GM10847 (cell line): ENCODE measurements around the gene SKIDA1.

Experiments used
- POLR2A ChIP-seq: IDR thresholded peaks from 2 replicates; pipeline ENCODE4 v1.6.1; 2011; ENCODE audit not compliant: insufficient read length; ENCODE audit errors: extremely low read depth

SKIDA1 gene

GRCh38 chr10:21498377-21498776 lies 27.1 kb downstream of the SKIDA1 start:
- no peak for TF ChIP-seq POLR2A

- no peak for TF ChIP-seq POLR2A
Observed at GRCh38 chr10:21497177-21497807, 28.2 kb downstream of the SKIDA1 start.

GRCh38 chr10:21496343-21497176 lies 28.9 kb downstream of the SKIDA1 start:
- TF ChIP-seq POLR2A = no peak

- TF ChIP-seq POLR2A = no peak
Observed at GRCh38 chr10:21495752-21496342, 29.6 kb downstream of the SKIDA1 start.

GRCh38 chr10:21495002-21495751 lies 30.3 kb downstream of the SKIDA1 start:
- TF ChIP-seq POLR2A = no peak

GRCh38 chr10:21494191-21495001 lies 31.1 kb downstream of the SKIDA1 start:
- no peak for TF ChIP-seq POLR2A

GRCh38 chr10:21493784-21494183 lies 31.7 kb downstream of the SKIDA1 start:
- TF ChIP-seq POLR2A = no peak

GRCh38 chr10:21492421-21492820 lies 33.1 kb downstream of the SKIDA1 start:
- TF ChIP-seq POLR2A = no peak

- TF ChIP-seq POLR2A = no peak
Observed at GRCh38 chr10:21490711-21491105, 34.8 kb downstream of the SKIDA1 start.

GRCh38 chr10:21490028-21490710 lies 35.3 kb downstream of the SKIDA1 start:
- TF ChIP-seq POLR2A = no peak

- TF ChIP-seq POLR2A = no peak
Observed at GRCh38 chr10:21488957-21489446, 36.5 kb downstream of the SKIDA1 start.

- no peak for TF ChIP-seq POLR2A
Observed at GRCh38 chr10:21488246-21488956, 37.1 kb downstream of the SKIDA1 start.

GRCh38 chr10:21487416-21488180 lies 37.9 kb downstream of the SKIDA1 start:
- no peak for TF ChIP-seq POLR2A

- no peak for TF ChIP-seq POLR2A
Observed at GRCh38 chr10:21482821-21483220, 42.7 kb downstream of the SKIDA1 start.
